ENCODE results near the gene CNIH3.
"Not testable (repeated sequence)": the region's sequence is repeated elsewhere in the genome, so short reads cannot be mapped to it uniquely, and the experiment has no call there.

Gene CNIH3

GRCh38 chr1:224704107-224704735, 88.1 kb downstream of the CNIH3 start:
- H3K4me3 ChIP-seq (ENCODE audit: low read depth, low read length), result no peak overlapping the region
- in situ Hi-C loops (cut with HindIII; ENCODE audit: low sequenced_read_pairs), result no loop called here
- no peak for TF ChIP-seq CTCF (IDR thresholded peaks at IDR 0.05; ENCODE audit: low read depth, low read length)
- DNase-seq (ENCODE audit: low read depth, low spot score), result no peak

GRCh38 chr1:224705578-224705977, 89.5 kb downstream of the CNIH3 start:
- H3K4me3 ChIP-seq (ENCODE audit: low read depth, low read length), result no peak overlapping the region
- no peak for TF ChIP-seq CTCF (IDR thresholded peaks at IDR 0.05; ENCODE audit: low read depth, low read length)
- DNase-seq (ENCODE audit: low read depth, low spot score), result no peak
- in situ Hi-C loops (cut with HindIII; ENCODE audit: low sequenced_read_pairs), result no loop called here

- in situ Hi-C loops (cut with HindIII; ENCODE audit: low sequenced_read_pairs), result no loop called here
- no peak for TF ChIP-seq CTCF (IDR thresholded peaks at IDR 0.05; ENCODE audit: low read depth, low read length)
- H3K4me3 ChIP-seq (ENCODE audit: low read depth, low read length), result no peak overlapping the region
- DNase-seq (ENCODE audit: low read depth, low spot score), result peak; percentile 75
Observed at GRCh38 chr1:224707843-224708725, 92.0 kb downstream of the CNIH3 start.

- peak; percentile 45 for DNase-seq (ENCODE audit: low read depth, low spot score)
- no peak for TF ChIP-seq CTCF (IDR thresholded peaks at IDR 0.05; ENCODE audit: low read depth, low read length)
- in situ Hi-C loops (cut with HindIII; ENCODE audit: low sequenced_read_pairs), result no loop called here
- H3K4me3 ChIP-seq (ENCODE audit: low read depth, low read length), result no peak overlapping the region
Observed at GRCh38 chr1:224710196-224710595, 94.1 kb downstream of the CNIH3 start.

- DNase-seq (ENCODE audit: low read depth, low spot score); in situ Hi-C loops (cut with HindIII; ENCODE audit: low sequenced_read_pairs); H3K4me3 ChIP-seq (ENCODE audit: low read depth, low read length): not testable (repeated sequence)
Observed at GRCh38 chr1:224711231-224711756, 95.2 kb downstream of the CNIH3 start.

GRCh38 chr1:224711876-224712275, 95.8 kb downstream of the CNIH3 start:
- DNase-seq (ENCODE audit: low read depth, low spot score), result no peak
- in situ Hi-C loops (cut with HindIII; ENCODE audit: low sequenced_read_pairs), result no loop called here
- no peak for TF ChIP-seq CTCF (IDR thresholded peaks at IDR 0.05; ENCODE audit: low read depth, low read length)
- H3K4me3 ChIP-seq (ENCODE audit: low read depth, low read length), result no peak overlapping the region

- TF ChIP-seq CTCF (IDR thresholded peaks at IDR 0.05; ENCODE audit: low read depth, low read length), result no peak
- DNase-seq (ENCODE audit: low read depth, low spot score), result no peak
- in situ Hi-C loops (cut with HindIII; ENCODE audit: low sequenced_read_pairs), result no loop called here
- no peak overlapping the region for H3K4me3 ChIP-seq (ENCODE audit: low read depth, low read length)
Observed at GRCh38 chr1:224713228-224713627, 97.1 kb downstream of the CNIH3 start.

All from astrocyte of the spinal cord (primary cell).